Astrocyte (in vitro differentiated cells and primary cell): Measurements from ENCODE around the gene IL4I1.

Experiments used
- CTCF ChIP-seq: IDR thresholded peaks from 2 replicates; pipeline ENCODE4 v1.5.1; 2011; ENCODE audit warnings: low read depth, mild to moderate bottlenecking, inconsistent platforms, low read length, moderate library complexity; ENCODE audit not compliant: insufficient read depth
- EZH2 ChIP-seq: IDR thresholded peaks from 2 replicates; pipeline ENCODE4 v1.6.1; 2012; ENCODE audit warnings: mild to moderate bottlenecking, low read length, inconsistent platforms; ENCODE audit not compliant: insufficient read depth

DNA sequence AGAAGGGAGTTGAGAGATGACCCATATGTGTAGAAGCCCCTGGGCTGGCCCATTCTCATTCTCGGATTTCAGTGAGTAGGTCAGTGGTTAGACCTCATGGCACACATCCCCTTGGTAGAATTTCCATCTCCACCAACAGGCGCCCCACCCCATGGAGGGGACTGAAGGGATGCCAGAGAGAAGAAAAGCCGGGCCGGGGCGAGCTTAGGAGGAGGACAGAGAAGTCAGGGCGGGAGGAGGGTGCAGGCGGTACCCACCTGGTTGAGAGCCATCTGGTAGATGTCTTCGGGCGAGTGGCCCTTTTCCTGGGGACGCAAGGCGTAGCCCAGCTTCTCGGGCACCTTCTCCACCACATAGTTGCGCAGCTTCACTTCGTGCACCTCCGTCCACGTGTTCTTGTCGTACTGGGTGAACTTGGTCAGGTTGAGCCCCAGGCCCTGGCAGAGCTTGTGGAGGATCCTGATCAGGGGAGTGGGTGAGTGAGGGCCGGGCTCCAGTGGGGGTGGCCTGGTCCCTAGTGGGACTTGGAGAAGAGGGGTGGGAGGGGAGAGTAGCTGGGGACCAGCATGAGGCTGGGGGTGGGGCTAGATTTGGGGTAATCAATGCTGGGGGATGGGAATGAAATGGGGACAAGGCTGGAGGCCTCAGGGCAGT lies 2.5 kb downstream of the IL4I1 start:
- TF ChIP-seq CTCF: no peak
- no peak for TF ChIP-seq EZH2
